MM.1S (cell line): ENCODE results near the gene PAM16.

Experiments
- EZH2 ChIP-seq: fragments of 300-600 bp; sonication (generic); optimal IDR thresholded peaks from 2 replicates; pipeline ENCODE3; 2017; ENCODE audit warnings: low read depth, mild to moderate bottlenecking, antibody characterized with exemption, low read length, mixed read lengths
- EZH2phosphoT487 ChIP-seq: fragments of 300-600 bp; sonication (generic); IDR thresholded peaks from 2 replicates; pipeline ENCODE4 v1.6.1; 2018; ENCODE audit warnings: antibody characterized with exemption, low read length

DNA sequence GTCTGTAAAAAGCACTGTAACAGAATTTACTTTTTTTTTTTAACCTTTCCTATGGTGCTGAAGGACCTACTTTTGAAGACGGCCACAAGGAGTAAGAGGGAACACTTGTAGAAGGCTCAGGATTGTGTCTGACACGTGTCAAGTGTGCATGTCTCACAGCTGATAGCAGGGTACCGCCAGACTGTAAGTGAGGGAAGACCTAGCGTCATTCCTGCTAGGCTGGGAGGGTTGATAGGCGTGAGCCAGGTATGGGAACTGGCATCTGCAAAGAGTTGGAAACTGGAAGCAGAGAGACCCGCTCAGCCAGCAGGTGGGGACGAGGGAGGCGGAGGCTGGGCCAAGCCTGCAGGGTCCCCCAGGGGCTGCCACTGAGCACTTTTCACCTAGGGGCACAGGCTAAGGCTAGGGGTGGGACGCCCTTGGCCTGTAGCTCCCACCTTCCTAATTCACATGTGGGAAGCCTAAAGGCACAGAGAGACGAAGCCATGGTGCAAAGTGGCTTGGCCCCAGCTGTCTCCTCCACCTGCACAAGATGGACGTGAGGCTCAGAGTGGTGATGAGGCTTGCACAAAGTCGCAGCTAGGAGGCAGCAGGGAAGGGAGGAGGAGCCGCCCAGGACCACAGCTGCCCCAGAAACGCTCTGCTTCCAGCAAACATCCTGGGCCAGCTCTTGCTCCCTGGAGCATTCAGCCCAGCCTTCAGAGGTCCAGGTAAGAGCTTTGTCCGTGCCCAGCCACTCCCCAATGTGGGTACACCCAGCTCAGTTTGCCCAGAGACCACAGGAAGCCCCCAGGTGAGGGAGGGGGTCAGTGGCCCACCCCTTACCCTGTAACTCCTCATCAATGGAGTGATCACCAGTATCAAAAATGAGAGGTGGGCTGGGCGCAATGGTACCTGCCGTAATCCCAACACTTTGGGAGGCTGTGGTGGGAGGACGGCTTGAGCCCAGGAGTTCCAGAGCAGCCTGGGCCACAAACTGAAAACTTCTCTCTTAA lies 39.4 kb upstream of the PAM16 start:
- TF ChIP-seq EZH2phosphoT487: no peak
- TF ChIP-seq EZH2: no peak
